Measurements from ENCODE around the gene LRRC39. TPM values are rescaled to one million over a fixed set of nuclear protein-coding genes. Genes with fewer than 3 reads are reported as not detected.

The LRRC39 gene
- not detected in 2 replicates for total RNA-seq

GRCh38 chr1:100178091-100178490, at the start of gene LRRC39:
TSS of gene LRRC39 (minus strand) at chr1:100178256. CDS start at chr1:100168516, 9,740 bp downstream.

DNA sequence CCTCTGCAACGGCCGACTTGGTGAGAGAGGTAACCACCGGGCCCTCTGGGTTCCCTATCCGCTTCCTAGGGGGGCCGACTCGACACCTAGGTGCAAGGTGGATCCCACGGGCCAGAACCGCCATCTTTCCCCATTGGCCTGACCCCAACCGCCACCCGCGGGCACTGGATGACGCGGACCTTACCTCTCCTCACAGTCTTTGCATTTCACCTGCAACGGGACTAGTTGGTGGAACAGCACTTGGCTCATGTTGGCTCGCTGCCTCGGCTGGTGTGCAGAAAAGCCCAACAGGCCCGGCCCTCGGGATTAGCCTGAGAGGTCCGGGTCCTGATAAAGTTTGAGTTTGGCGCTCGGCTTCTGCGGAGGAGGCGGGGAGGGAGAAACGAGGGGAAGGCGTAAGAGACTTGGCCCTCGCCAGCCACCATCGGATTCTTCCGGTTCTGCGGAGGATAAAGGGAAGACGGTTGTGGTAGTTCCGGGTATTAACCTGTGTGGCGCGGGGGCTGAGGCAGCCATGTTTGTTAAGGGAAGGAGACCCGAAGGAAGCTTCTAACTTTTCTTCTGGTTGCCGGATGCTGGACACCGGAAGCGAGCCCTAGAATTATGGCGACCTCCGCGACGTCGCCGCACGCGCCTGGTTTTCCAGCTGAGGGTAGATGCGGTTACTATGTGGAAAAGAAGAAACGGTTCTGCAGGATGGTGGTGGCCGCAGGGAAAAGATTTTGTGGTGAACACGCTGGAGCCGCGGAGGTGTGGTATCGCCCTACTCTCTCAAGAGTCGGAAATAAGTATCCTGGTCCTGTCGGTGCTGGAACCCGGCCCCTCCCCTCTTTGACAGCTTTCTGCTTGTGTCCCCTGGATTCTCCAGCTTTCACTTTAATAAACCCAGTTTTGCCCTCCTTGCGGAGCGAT, 45.2 kb downstream of the LRRC39 start, which contains the start of the genes SASS6 and TRMT13:
TSS of gene SASS6 (minus strand) at position 365 of the 912 bp plus-strand sequence. CDS start at position 249, 116 bp downstream.
TSS of gene TRMT13 (plus strand) at position 598 of the 912 bp plus-strand sequence. CDS start at position 604, 6 bp downstream.

Other genes starting within 250 kb of the LRRC39 start
- 19.5 and 20.1 TPM in 2 replicates for gene SLC35A3, start 208.3 kb downstream of the LRRC39 start, total RNA-seq
- gene SASS6, start 45.3 kb downstream of the LRRC39 start, total RNA-seq = 3.3 and 4.4 TPM in 2 replicates
- gene TRMT13, start 45.1 kb downstream of the LRRC39 start, total RNA-seq = 4.6 and 7.4 TPM in 2 replicates
- 4.7 and 6.3 TPM in 2 replicates for gene DBT, start 71.6 kb upstream of the LRRC39 start, total RNA-seq
- 25.3 and 28.6 TPM in 2 replicates for gene RTCA, start 88.0 kb upstream of the LRRC39 start, total RNA-seq
- 2.8 and 3.4 TPM in 2 replicates for gene CDC14A, start 174.2 kb upstream of the LRRC39 start, total RNA-seq